HG03442 (cell line): ENCODE results near the gene OTOGL.

Experiments used
- ATAC-seq: cut with Tn5 transposase; IDR thresholded peaks from one replicate; pipeline ENCODE4 v1.9.1; 2021; ENCODE audit warnings: mild to moderate bottlenecking, moderate library complexity; ENCODE audit not compliant: unreplicated experiment

OTOGL gene

GRCh38 chr12:80422550-80422949, 323.2 kb downstream of the OTOGL start:
- ATAC-seq, result no peak
